ENCODE measurements around the gene UMAD1. TPM values are rescaled to one million over a fixed set of nuclear protein-coding genes. Genes with fewer than 3 reads are reported as not detected.

Gene UMAD1
- total RNA-seq, 1 donor from 2014 or later: 21.6 TPM

DNA sequence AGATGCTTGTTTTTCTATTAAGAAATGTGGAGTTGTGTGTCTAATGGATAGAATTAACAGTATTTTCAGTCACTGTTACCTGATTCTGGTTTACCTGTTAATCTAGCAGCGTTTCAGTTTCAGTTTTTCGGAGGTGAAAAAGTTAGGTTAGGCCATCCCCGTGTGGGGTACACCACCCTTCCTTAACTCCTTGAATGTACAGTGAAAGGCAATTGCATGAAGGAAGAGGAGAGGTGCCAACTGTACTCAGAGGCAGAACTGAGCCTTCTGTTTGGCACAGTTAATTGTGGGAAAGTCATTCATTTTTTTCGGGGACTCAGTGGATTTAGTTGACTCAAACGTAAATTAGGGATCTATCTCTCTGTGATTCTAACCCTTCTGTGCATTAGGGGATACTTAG is 42.3 kb downstream of the UMAD1 start:
- intact Hi-C loops (cut with DNase I): loop anchor here (5.0 kb wide), 1 partner anchor 79 kb away; no protein-coding TSS in a partner anchor
- Histone ChIP-seq H3K27ac (peak overlapping the region; percentile 8), H3K4me3 (no peak overlapping the region), H3K27me3 (ENCODE audit: low read depth) (no peaks in the 10 kb centered on the region), H3K4me1 (peaks cover 27% of the 10 kb centered on the region), H3K9me3 (peaks cover 2% of the 10 kb centered on the region), H3K36me3 (no peaks in the 10 kb centered on the region)
- DNase-seq (no peak), ATAC-seq (peak in 1 of 2 donors; percentile 64)
- TF ChIP-seq, protein P1, sequence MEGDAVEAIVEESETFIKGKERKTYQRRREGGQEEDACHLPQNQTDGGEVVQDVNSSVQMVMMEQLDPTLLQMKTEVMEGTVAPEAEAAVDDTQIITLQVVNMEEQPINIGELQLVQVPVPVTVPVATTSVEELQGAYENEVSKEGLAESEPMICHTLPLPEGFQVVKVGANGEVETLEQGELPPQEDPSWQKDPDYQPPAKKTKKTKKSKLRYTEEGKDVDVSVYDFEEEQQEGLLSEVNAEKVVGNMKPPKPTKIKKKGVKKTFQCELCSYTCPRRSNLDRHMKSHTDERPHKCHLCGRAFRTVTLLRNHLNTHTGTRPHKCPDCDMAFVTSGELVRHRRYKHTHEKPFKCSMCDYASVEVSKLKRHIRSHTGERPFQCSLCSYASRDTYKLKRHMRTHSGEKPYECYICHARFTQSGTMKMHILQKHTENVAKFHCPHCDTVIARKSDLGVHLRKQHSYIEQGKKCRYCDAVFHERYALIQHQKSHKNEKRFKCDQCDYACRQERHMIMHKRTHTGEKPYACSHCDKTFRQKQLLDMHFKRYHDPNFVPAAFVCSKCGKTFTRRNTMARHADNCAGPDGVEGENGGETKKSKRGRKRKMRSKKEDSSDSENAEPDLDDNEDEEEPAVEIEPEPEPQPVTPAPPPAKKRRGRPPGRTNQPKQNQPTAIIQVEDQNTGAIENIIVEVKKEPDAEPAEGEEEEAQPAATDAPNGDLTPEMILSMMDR (IDR thresholded peaks at IDR 0.05): no peak

DNA sequence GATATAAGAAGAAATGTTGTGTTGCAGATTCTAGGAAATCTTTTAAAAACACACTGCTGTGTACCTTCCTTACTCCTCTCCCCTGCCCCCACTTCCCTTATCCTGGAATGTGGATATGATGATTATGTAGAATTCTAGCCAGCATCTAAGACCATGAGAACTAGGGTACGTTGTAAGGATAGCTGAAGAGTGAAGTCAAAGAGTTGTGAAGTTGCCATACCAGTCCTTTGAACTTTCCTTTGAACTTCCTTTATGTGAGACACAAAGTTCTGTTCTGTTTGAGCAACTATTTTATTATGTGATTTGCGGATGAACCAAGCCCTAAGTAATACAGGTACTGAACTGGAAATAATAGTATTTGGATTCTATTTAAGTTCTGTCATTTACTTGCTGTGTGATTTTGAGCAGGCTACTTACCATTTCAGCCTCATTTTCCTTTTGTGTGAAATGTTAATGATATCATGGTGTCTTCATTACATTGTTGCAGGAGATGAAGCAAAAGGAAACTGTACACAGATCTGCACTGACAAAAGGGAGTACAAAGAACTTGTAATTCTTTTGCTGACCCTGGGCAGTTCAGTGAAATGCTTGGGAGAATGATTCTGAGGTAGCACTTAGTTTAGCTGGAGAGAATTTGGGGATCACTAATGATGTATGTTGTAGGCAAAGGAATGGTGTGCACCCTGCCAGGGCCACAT is 46.4 kb downstream of the UMAD1 start:
- H3K27ac ChIP-seq: no peak overlapping the region
- TF ChIP-seq, protein P1 (IDR thresholded peaks at IDR 0.05): no peak
- intact Hi-C loops (cut with DNase I): no loop called here
- no peaks in the 10 kb centered on the region for H3K9me3 ChIP-seq
- H3K4me1 ChIP-seq: peaks cover 18% of the 10 kb centered on the region
- no peak for DNase-seq
- no peaks in the 10 kb centered on the region for H3K27me3 ChIP-seq (ENCODE audit: low read depth)
- no peak for ATAC-seq
- H3K4me3 ChIP-seq: no peak overlapping the region
- no peaks in the 10 kb centered on the region for H3K36me3 ChIP-seq

GRCh38 chr7:7687800-7688199 is 47.2 kb downstream of the UMAD1 start:
- ATAC-seq (no peak), DNase-seq (no peak)
- Histone ChIP-seq H3K9me3 (no peaks in the 10 kb centered on the region), H3K27me3 (ENCODE audit: low read depth) (no peaks in the 10 kb centered on the region), H3K4me3 (peak overlapping the region; percentile 4), H3K4me1 (peaks cover 16% of the 10 kb centered on the region), H3K36me3 (no peaks in the 10 kb centered on the region), H3K27ac (peak overlapping the region; percentile 16)
- intact Hi-C loops (cut with DNase I): no loop called here
- TF ChIP-seq, protein P1 (IDR thresholded peaks at IDR 0.05): no peak

DNA sequence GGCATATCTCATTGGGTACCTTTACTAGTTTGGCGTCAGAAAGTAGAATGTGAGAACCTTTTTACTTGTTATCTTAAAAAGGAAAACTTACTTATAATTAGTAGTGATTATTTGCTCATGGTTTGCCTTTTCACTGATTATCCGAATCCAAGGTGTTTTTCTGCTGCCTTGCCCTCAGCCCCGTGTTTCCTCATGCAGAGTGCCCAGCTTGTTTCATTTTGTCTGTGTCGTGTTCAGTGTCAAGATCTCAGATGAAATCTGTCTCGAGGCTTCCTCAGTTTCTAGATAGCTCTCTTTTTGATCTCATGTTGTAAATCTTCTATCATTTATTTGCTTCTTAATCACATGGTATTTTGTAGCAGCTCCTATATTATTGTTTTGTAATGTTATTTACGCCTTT is 47.8 kb downstream of the UMAD1 start:
- no peaks in the 10 kb centered on the region for H3K9me3 ChIP-seq
- peak overlapping the region; percentile 16 for H3K27ac ChIP-seq
- no peaks in the 10 kb centered on the region for H3K36me3 ChIP-seq
- intact Hi-C loops (cut with DNase I): no loop called here
- TF ChIP-seq, protein P1 (IDR thresholded peaks at IDR 0.05): no peak
- no peak for ATAC-seq
- H3K4me1 ChIP-seq: peaks cover 16% of the 10 kb centered on the region
- no peak for DNase-seq
- H3K4me3 ChIP-seq: peak overlapping the region; percentile 4
- H3K27me3 ChIP-seq (ENCODE audit: low read depth): no peaks in the 10 kb centered on the region

DNA sequence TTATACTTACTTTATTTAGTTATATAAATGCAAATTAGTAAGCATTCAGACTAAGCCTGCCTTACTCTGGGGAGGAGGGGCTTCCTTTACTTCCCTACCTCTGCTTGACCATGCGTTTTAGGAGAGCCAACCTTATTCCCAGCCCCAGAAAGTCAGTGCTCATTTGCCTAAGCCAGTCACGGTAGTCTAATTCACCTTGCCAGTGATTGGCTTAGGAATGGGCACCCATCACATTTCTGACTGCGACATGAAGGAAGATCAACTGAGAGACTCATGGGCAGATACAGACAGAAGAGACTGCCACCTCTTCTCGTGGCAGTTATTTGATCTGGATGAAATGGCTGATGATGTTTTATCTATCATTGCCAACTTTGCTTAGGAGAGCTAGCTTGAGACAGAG is 48.4 kb downstream of the UMAD1 start:
- Histone ChIP-seq H3K4me3 (no peak overlapping the region), H3K4me1 (peaks cover 17% of the 10 kb centered on the region), H3K9me3 (no peaks in the 10 kb centered on the region), H3K36me3 (no peaks in the 10 kb centered on the region), H3K27ac (no peak overlapping the region), H3K27me3 (ENCODE audit: low read depth) (no peaks in the 10 kb centered on the region)
- TF ChIP-seq, protein P1 (IDR thresholded peaks at IDR 0.05): no peak
- DNase-seq (no peak), ATAC-seq (no peak)
- intact Hi-C loops (cut with DNase I): no loop called here
